GM23338 (cell line): ENCODE results near the gene GBE1. TPM values are rescaled to one million over a fixed set of nuclear protein-coding genes. Genes with fewer than 3 reads are reported as not detected.

Experiments
- ATAC-seq: fragments of 200-7000 bp; cut with Tn5 transposase; 3 replicates; pipeline ENCODE4 v1.9.1; 2020
- DNase-seq: peaks from one replicate; pipeline ENCODE4 v3.0.0-alpha.2; 2015; ENCODE audit warnings: low spot score
- H2AFZ ChIP-seq: fragments of 200-600 bp; sonication (generic); 2 replicates; pipeline ENCODE4 v1.8.0; 2016; ENCODE audit warnings: antibody characterized with exemption, mild to moderate bottlenecking, moderate library complexity
- H3F3A ChIP-seq: fragments of 200-600 bp; sonication (generic); replicated peaks from 2 replicates; pipeline ENCODE4 v1.8.0; 2017; ENCODE audit warnings: antibody characterized with exemption, mixed run types, low read depth
- H3K27ac ChIP-seq: fragments of 200-600 bp; sonication (generic); 2 replicates; pipeline ENCODE4 v1.6.1; 2016; ENCODE audit warnings: low read depth
- H3K27me3 ChIP-seq: fragments of 200-600 bp; sonication (generic); 2 replicates; pipeline ENCODE4 v1.8.0; 2016; ENCODE audit warnings: mild to moderate bottlenecking, mixed run types, moderate library complexity; ENCODE audit not compliant: insufficient read depth
- H3K36me3 ChIP-seq: fragments of 200-600 bp; sonication (generic); 2 replicates; pipeline ENCODE4 v1.8.0; 2016; ENCODE audit warnings: mild to moderate bottlenecking; ENCODE audit not compliant: insufficient read depth
- H3K4me1 ChIP-seq: fragments of 200-600 bp; sonication (generic); 2 replicates; pipeline ENCODE4 v1.8.0; 2016; ENCODE audit warnings: mild to moderate bottlenecking, moderate library complexity; ENCODE audit not compliant: insufficient read depth
- H3K4me2 ChIP-seq: fragments of 200-600 bp; sonication (generic); 2 replicates; pipeline ENCODE4 v1.7.1; 2017; ENCODE audit warnings: mixed run types
- H3K4me3 ChIP-seq: fragments of 200-600 bp; sonication (generic); 2 replicates; pipeline ENCODE4 v1.6.1; 2016; ENCODE audit warnings: mixed run types
- H3K79me2 ChIP-seq: fragments of 200-600 bp; sonication (generic); replicated peaks from 2 replicates; pipeline ENCODE4 v1.8.0; 2017; ENCODE audit warnings: mild to moderate bottlenecking; ENCODE audit not compliant: insufficient read depth
- H3K9me2 ChIP-seq: fragments of 200-600 bp; sonication (generic); 2 replicates; pipeline ENCODE4 v1.8.0; 2017; ENCODE audit not compliant: insufficient read depth
- H4K20me1 ChIP-seq: fragments of 200-600 bp; sonication (generic); replicated peaks from 2 replicates; pipeline ENCODE4 v1.8.0; 2017; ENCODE audit warnings: mild to moderate bottlenecking; ENCODE audit not compliant: insufficient read depth
- H3K27ac Mint-ChIP-seq: 2 replicates; pipeline ENCODE4 v1.8.0; 2020; ENCODE audit warnings: inconsistent platforms, mild to moderate bottlenecking, moderate library complexity, mixed read lengths
- H3K27me3 Mint-ChIP-seq: 3 replicates; pipeline ENCODE4 v1.8.0; 2022; ENCODE audit warnings: low read depth, mild to moderate bottlenecking, moderate library complexity, mixed read lengths, inconsistent platforms; ENCODE audit not compliant: insufficient read depth, poor library complexity
- H3K36me3 Mint-ChIP-seq: 3 replicates; pipeline ENCODE4 v1.8.0; 2021; ENCODE audit warnings: low read depth, mild to moderate bottlenecking, inconsistent platforms, moderate library complexity, mixed read lengths
- H3K4me1 Mint-ChIP-seq: 3 replicates; pipeline ENCODE4 v1.8.0; 2020; ENCODE audit warnings: mild to moderate bottlenecking, inconsistent platforms, mixed read lengths
- H3K4me3 Mint-ChIP-seq: 3 replicates; pipeline ENCODE4 v1.8.0; 2021; ENCODE audit warnings: moderate library complexity, mild to moderate bottlenecking, inconsistent platforms, mixed read lengths
- H3K9me3 Mint-ChIP-seq: 3 replicates; pipeline ENCODE4 v1.8.0; 2020; ENCODE audit warnings: moderate library complexity, mild to moderate bottlenecking, inconsistent platforms, mixed read lengths
- CREB1 ChIP-seq: fragments of 250-450 bp; sonication (Bioruptor Pico); IDR thresholded peaks from 2 replicates; pipeline ENCODE4 v1.5.0; 2020; ENCODE audit warnings: low read depth, mild to moderate bottlenecking, moderate library complexity
- EZH2phosphoT487 ChIP-seq: fragments of 200-600 bp; sonication (generic); IDR thresholded peaks from one replicate; pipeline ENCODE4 v1.8.1; 2018; ENCODE audit warnings: antibody characterized with exemption; ENCODE audit not compliant: unreplicated experiment
- POLR2AphosphoS5 ChIP-seq: IDR thresholded peaks from 2 replicates; pipeline ENCODE4 v1.6.1; 2016; ENCODE audit warnings: antibody characterized with exemption, low read depth
- STAT1 ChIP-seq: IDR thresholded peaks from one replicate; pipeline ENCODE4 v1.6.1; 2016; ENCODE audit warnings: antibody characterized with exemption; ENCODE audit not compliant: unreplicated experiment
- ZNF114 ChIP-seq: fragments of 250-450 bp; sonication (Bioruptor Pico); IDR thresholded peaks from 2 replicates; pipeline ENCODE4 v1.5.0; 2020; ENCODE audit warnings: mild to moderate bottlenecking, moderate library complexity
- polyA plus RNA-seq: library from polyadenylated mRNA; unstranded; fragments of >200 nt; fragmentation: Nextera tagmentation; extraction: Ambion mirVana; gene quantifications from 2 replicates; pipeline ENCODE4 v1.2.1, GENCODE V29; 2016
- total RNA-seq: library from RNA; depleted of rRNA; stranded (reverse); fragments of >200 nt; shearing (Covaris generic); gene quantifications from 2 replicates; pipeline ENCODE4 v1.2.3, GENCODE V29; 2014
- TF ChIP-seq, protein P1 (sequence below), 2 experiments: fragments of 200-600 bp in 1 of 2; sonication (generic) in 1 of 2; conservative IDR thresholded peaks; 2 replicates each; pipeline versions ENCODE4 v1.5.1 to v1.6.1; 2016 to 2017; ENCODE audit warnings: antibody characterized with exemption in 2 of 2, low read depth in 2 of 2, mild to moderate bottlenecking in 2 of 2, moderate library complexity in 1 of 2
- TF ChIP-seq, protein P2 (sequence below): IDR thresholded peaks from one replicate; pipeline ENCODE4 v1.6.1; 2018; ENCODE audit warnings: antibody characterized with exemption; ENCODE audit not compliant: unreplicated experiment

GBE1 gene
- total and polyA plus RNA-seq, 2 experiments from 2014 or later, result 6.4 to 12.2 TPM

DNA sequence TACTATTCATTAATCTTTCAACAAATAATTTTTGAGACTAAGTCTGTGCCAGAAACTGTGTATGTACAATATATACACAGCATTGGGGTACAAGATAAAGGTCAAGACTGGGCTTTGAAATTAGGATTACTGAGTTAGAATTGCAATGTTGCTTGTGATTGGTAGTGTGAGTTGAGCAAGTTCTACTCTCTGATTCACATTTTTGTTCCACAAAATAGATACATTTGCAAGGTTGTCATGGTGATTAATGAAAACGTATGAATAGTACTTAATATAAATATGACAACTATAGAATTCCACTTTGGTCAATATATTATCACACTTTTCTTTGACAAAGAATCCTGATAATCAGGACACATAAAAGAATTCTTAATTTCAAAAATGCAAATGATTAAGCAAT, 314.6 kb downstream of the GBE1 start:
- Histone ChIP-seq H3F3A (no peaks in the 10 kb centered on the region), H3K27ac (no peak overlapping the region), H3K36me3 (no peaks in the 10 kb centered on the region), H3K9me2 (no peaks in the 10 kb centered on the region; the same call in 1 of the 2 replicates), H2AFZ (no peak overlapping the region), H3K4me2 (no peak overlapping the region), H3K79me2 (no peaks in the 10 kb centered on the region), H3K27me3 (no peaks in the 10 kb centered on the region), H3K4me3 (no peak overlapping the region), H4K20me1 (no peaks in the 10 kb centered on the region), H3K4me1 (no peaks in the 10 kb centered on the region)
- no peaks in the 10 kb centered on the region for H3K27me3 Mint-ChIP-seq
- H3K4me1 Mint-ChIP-seq, result no peaks in the 10 kb centered on the region
- no peaks in the 10 kb centered on the region for H3K9me3 Mint-ChIP-seq
- H3K36me3 Mint-ChIP-seq, result no peaks in the 10 kb centered on the region
- no peak overlapping the region for H3K4me3 Mint-ChIP-seq
- no peak overlapping the region for H3K27ac Mint-ChIP-seq
- DNase-seq (no peak), ATAC-seq (no peak)
- TF ChIP-seq, protein P1, sequence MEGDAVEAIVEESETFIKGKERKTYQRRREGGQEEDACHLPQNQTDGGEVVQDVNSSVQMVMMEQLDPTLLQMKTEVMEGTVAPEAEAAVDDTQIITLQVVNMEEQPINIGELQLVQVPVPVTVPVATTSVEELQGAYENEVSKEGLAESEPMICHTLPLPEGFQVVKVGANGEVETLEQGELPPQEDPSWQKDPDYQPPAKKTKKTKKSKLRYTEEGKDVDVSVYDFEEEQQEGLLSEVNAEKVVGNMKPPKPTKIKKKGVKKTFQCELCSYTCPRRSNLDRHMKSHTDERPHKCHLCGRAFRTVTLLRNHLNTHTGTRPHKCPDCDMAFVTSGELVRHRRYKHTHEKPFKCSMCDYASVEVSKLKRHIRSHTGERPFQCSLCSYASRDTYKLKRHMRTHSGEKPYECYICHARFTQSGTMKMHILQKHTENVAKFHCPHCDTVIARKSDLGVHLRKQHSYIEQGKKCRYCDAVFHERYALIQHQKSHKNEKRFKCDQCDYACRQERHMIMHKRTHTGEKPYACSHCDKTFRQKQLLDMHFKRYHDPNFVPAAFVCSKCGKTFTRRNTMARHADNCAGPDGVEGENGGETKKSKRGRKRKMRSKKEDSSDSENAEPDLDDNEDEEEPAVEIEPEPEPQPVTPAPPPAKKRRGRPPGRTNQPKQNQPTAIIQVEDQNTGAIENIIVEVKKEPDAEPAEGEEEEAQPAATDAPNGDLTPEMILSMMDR (conservative IDR thresholded peaks at IDR 0.05; ENCODE audit: low read depth in 2 of 2), result no peak
- TF ChIP-seq, protein P2, sequence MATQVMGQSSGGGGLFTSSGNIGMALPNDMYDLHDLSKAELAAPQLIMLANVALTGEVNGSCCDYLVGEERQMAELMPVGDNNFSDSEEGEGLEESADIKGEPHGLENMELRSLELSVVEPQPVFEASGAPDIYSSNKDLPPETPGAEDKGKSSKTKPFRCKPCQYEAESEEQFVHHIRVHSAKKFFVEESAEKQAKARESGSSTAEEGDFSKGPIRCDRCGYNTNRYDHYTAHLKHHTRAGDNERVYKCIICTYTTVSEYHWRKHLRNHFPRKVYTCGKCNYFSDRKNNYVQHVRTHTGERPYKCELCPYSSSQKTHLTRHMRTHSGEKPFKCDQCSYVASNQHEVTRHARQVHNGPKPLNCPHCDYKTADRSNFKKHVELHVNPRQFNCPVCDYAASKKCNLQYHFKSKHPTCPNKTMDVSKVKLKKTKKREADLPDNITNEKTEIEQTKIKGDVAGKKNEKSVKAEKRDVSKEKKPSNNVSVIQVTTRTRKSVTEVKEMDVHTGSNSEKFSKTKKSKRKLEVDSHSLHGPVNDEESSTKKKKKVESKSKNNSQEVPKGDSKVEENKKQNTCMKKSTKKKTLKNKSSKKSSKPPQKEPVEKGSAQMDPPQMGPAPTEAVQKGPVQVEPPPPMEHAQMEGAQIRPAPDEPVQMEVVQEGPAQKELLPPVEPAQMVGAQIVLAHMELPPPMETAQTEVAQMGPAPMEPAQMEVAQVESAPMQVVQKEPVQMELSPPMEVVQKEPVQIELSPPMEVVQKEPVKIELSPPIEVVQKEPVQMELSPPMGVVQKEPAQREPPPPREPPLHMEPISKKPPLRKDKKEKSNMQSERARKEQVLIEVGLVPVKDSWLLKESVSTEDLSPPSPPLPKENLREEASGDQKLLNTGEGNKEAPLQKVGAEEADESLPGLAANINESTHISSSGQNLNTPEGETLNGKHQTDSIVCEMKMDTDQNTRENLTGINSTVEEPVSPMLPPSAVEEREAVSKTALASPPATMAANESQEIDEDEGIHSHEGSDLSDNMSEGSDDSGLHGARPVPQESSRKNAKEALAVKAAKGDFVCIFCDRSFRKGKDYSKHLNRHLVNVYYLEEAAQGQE, result no peak

DNA sequence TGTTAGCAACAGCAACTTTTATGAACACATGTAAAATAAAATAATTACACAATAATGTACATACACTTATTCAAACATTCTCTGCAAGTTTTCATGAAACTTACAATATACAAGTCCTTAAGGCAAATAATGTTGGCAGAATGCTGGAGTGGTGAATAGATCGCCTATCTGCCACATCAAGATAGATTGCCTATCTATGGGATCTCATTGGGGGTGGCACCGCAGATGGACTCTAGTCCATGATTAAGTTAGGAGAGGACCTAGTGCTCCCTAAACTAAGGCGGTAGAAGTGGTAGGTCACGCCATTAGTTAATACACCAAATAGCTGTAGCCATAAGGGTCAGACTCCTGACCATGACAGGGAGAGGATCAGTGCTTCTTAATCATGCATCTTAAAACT, 315.7 kb downstream of the GBE1 start:
- ATAC-seq (no peak), DNase-seq (no peak)
- Mint-ChIP-seq H3K36me3 (no peaks in the 10 kb centered on the region), H3K9me3 (no peaks in the 10 kb centered on the region), H3K4me1 (no peaks in the 10 kb centered on the region), H3K4me3 (no peak overlapping the region), H3K27me3 (no peaks in the 10 kb centered on the region), H3K27ac (no peak overlapping the region)
- H3K9me2 ChIP-seq, result no peaks in the 10 kb centered on the region
- H3K4me3 ChIP-seq, result no peak overlapping the region
- H2AFZ ChIP-seq, result no peak overlapping the region
- H3K79me2 ChIP-seq, result no peaks in the 10 kb centered on the region
- H3K4me1 ChIP-seq, result no peaks in the 10 kb centered on the region
- no peaks in the 10 kb centered on the region for H3K36me3 ChIP-seq
- H4K20me1 ChIP-seq, result no peaks in the 10 kb centered on the region
- no peak overlapping the region for H3K27ac ChIP-seq
- no peaks in the 10 kb centered on the region for H3F3A ChIP-seq
- no peak overlapping the region for H3K4me2 ChIP-seq
- H3K27me3 ChIP-seq, result no peaks in the 10 kb centered on the region
- TF ChIP-seq EZH2phosphoT487 (no peak), POLR2AphosphoS5 (no peak), STAT1 (no peak), CREB1 (CRISPR knock-in tag) (no peak), ZNF114 (CRISPR knock-in tag) (no peak)
- TF ChIP-seq, protein P2, result no peak
